Nephron (organoid): ENCODE data around the gene CORO7.

Source experiments
- H3K27ac Mint-ChIP-seq, 3 experiments: 2 replicates each; pipeline ENCODE4 v1.8.0; 2020; ENCODE audit warnings: mixed read lengths in 3 of 3, mild to moderate bottlenecking in 2 of 3, moderate library complexity in 1 of 3
- H3K27me3 Mint-ChIP-seq: 2 replicates; pipeline ENCODE4 v1.8.0; 2021; ENCODE audit warnings: low read depth, mild to moderate bottlenecking, moderate library complexity, mixed read lengths
- H3K36me3 Mint-ChIP-seq: 2 replicates; pipeline ENCODE4 v1.8.0; 2020; ENCODE audit warnings: low read depth, mixed read lengths
- H3K4me1 Mint-ChIP-seq: 2 replicates; pipeline ENCODE4 v1.8.0; 2020; ENCODE audit warnings: mixed read lengths
- H3K4me3 Mint-ChIP-seq, 3 experiments: 2 replicates each; pipeline ENCODE4 v1.8.0; 2020; ENCODE audit warnings: mild to moderate bottlenecking in 3 of 3, mixed read lengths in 3 of 3, moderate library complexity in 2 of 3
- H3K9me3 Mint-ChIP-seq: 2 replicates; pipeline ENCODE4 v1.8.0; 2020; ENCODE audit warnings: mixed read lengths
- CTCF ChIP-seq, 3 experiments: fragments of 200-600 bp; sonication (generic); IDR thresholded peaks; one replicate each; pipeline ENCODE4 v1.5.0; 2021; ENCODE audit warnings: antibody characterized with exemption in 3 of 3; ENCODE audit not compliant: unreplicated experiment in 3 of 3

CORO7 gene

GRCh38 chr16:4376893-4377572, 39.4 kb downstream of the CORO7 start:
- Mint-ChIP-seq H3K27ac (peak overlapping the region; percentile 80 to 96 (median 87)), H3K9me3 (no peaks in the 10 kb centered on the region), H3K4me1 (peaks cover 42% of the 10 kb centered on the region), H3K36me3 (no peaks in the 10 kb centered on the region), H3K4me3 (peak overlapping the region; percentile 47 to 61 (median 48)), H3K27me3 (peaks cover 7% of the 10 kb centered on the region)
- TF ChIP-seq CTCF (IDR thresholded peaks at IDR 0.05; ENCODE audit: unreplicated experiment in 3 of 3): no peak

- H3K27me3 Mint-ChIP-seq: peaks cover 7% of the 10 kb centered on the region
- no peaks in the 10 kb centered on the region for H3K36me3 Mint-ChIP-seq
- H3K9me3 Mint-ChIP-seq: no peaks in the 10 kb centered on the region
- H3K4me1 Mint-ChIP-seq: peaks cover 43% of the 10 kb centered on the region
- H3K27ac Mint-ChIP-seq: peak overlapping the region; percentile 63 to 96 (median 87)
- H3K4me3 Mint-ChIP-seq: peak overlapping the region; percentile 47 to 61 (median 48)
- no peak for TF ChIP-seq CTCF (IDR thresholded peaks at IDR 0.05; ENCODE audit: unreplicated experiment in 3 of 3)
Observed at GRCh38 chr16:4376126-4376892, 40.1 kb downstream of the CORO7 start.

GRCh38 chr16:4375717-4376116, 40.7 kb downstream of the CORO7 start:
- peaks cover 7% of the 10 kb centered on the region for H3K27me3 Mint-ChIP-seq
- H3K9me3 Mint-ChIP-seq: no peaks in the 10 kb centered on the region
- peaks cover 48% of the 10 kb centered on the region for H3K4me1 Mint-ChIP-seq
- H3K36me3 Mint-ChIP-seq: no peaks in the 10 kb centered on the region
- H3K27ac Mint-ChIP-seq: peak overlapping the region; percentile 71 to 92 (median 83)
- TF ChIP-seq CTCF (IDR thresholded peaks at IDR 0.05; ENCODE audit: unreplicated experiment in 3 of 3): no peak
- peak overlapping the region; percentile 59 to 72 (median 72) for H3K4me3 Mint-ChIP-seq

- H3K4me1 Mint-ChIP-seq: peaks cover 47% of the 10 kb centered on the region
- H3K9me3 Mint-ChIP-seq: no peaks in the 10 kb centered on the region
- peak overlapping the region; percentile 92 to 98 (median 95) for H3K27ac Mint-ChIP-seq
- peak overlapping the region; percentile 89 to 94 (median 90) for H3K4me3 Mint-ChIP-seq
- TF ChIP-seq CTCF (IDR thresholded peaks at IDR 0.05; ENCODE audit: unreplicated experiment in 3 of 3): no peak
- H3K27me3 Mint-ChIP-seq: peaks cover 7% of the 10 kb centered on the region
- no peaks in the 10 kb centered on the region for H3K36me3 Mint-ChIP-seq
Observed at GRCh38 chr16:4373909-4374742, 42.3 kb downstream of the CORO7 start.

- H3K4me3 Mint-ChIP-seq: peak overlapping the region; percentile 89 to 94 (median 90)
Observed at GRCh38 chr16:4373356-4373908, 43.0 kb downstream of the CORO7 start.

More at GRCh38 chr16:4373356-4373908, 43.0 kb downstream of the CORO7 start:
- peaks cover 47% of the 10 kb centered on the region for H3K4me1 Mint-ChIP-seq
- no peaks in the 10 kb centered on the region for H3K36me3 Mint-ChIP-seq
- no peak for TF ChIP-seq CTCF (IDR thresholded peaks at IDR 0.05; ENCODE audit: unreplicated experiment in 3 of 3)
- peaks cover 7% of the 10 kb centered on the region for H3K27me3 Mint-ChIP-seq
- peak overlapping the region; percentile 92 to 98 (median 95) for H3K27ac Mint-ChIP-seq
- H3K9me3 Mint-ChIP-seq: no peaks in the 10 kb centered on the region
